Iris pigment epithelial cell (primary cell): Measurements from ENCODE around the gene MEF2A.
"Not testable (repeated sequence)": the region's sequence is repeated elsewhere in the genome, so short reads cannot be mapped to it uniquely, and the experiment has no call there.

Experiments used
- DNase-seq: peaks from one replicate; pipeline ENCODE4 v3.0.0-alpha.2; 2011; ENCODE audit warnings: low read depth

MEF2A gene

GRCh38 chr15:99731336-99732123 is 165.7 kb downstream of the MEF2A start:
- no peak for DNase-seq

GRCh38 chr15:99732124-99732750 is 166.5 kb downstream of the MEF2A start:
- peak; percentile 60 for DNase-seq

GRCh38 chr15:99732751-99733267 is 167.0 kb downstream of the MEF2A start:
- no peak for DNase-seq

- peak; percentile 92 for DNase-seq
Observed at GRCh38 chr15:99733268-99734039, 167.7 kb downstream of the MEF2A start, which contains the start of gene LYSMD4. Gene LYSMD4, minus strand, starts transcription at chr15:99733437. Its CDS starts 1,438 bp downstream, at chr15:99731999.

GRCh38 chr15:99734040-99734291 is 168.2 kb downstream of the MEF2A start:
- not testable (repeated sequence) for DNase-seq

GRCh38 chr15:99734575-99734974 is 168.8 kb downstream of the MEF2A start:
- DNase-seq = no peak

- DNase-seq = no peak
Observed at GRCh38 chr15:99735868-99736267, 170.1 kb downstream of the MEF2A start.

GRCh38 chr15:99736702-99737101 is 170.9 kb downstream of the MEF2A start:
- no peak for DNase-seq

- DNase-seq = no peak
Observed at GRCh38 chr15:99738021-99738847, 172.4 kb downstream of the MEF2A start.

GRCh38 chr15:99741835-99742234 is 176.1 kb downstream of the MEF2A start:
- no peak for DNase-seq

GRCh38 chr15:99744142-99744541 is 178.4 kb downstream of the MEF2A start:
- DNase-seq = no peak

GRCh38 chr15:99745370-99746086 is 179.7 kb downstream of the MEF2A start:
- no peak for DNase-seq

- no peak for DNase-seq
Observed at GRCh38 chr15:99749386-99749785, 183.6 kb downstream of the MEF2A start.

GRCh38 chr15:99750326-99750725 is 184.5 kb downstream of the MEF2A start:
- not testable (repeated sequence) for DNase-seq

GRCh38 chr15:99752556-99752955 is 186.8 kb downstream of the MEF2A start:
- no peak for DNase-seq

- DNase-seq = no peak
Observed at GRCh38 chr15:99753066-99753465, 187.3 kb downstream of the MEF2A start.

- DNase-seq = peak; percentile 68
Observed at GRCh38 chr15:99755692-99756409, 190.1 kb downstream of the MEF2A start.

GRCh38 chr15:99762288-99762687 is 196.5 kb downstream of the MEF2A start:
- DNase-seq = no peak

GRCh38 chr15:99763827-99764226 is 198.0 kb downstream of the MEF2A start:
- DNase-seq = no peak

- no peak for DNase-seq
Observed at GRCh38 chr15:99764522-99764921, 198.7 kb downstream of the MEF2A start.
